ENCODE data around the gene TMEM250.

DNA sequence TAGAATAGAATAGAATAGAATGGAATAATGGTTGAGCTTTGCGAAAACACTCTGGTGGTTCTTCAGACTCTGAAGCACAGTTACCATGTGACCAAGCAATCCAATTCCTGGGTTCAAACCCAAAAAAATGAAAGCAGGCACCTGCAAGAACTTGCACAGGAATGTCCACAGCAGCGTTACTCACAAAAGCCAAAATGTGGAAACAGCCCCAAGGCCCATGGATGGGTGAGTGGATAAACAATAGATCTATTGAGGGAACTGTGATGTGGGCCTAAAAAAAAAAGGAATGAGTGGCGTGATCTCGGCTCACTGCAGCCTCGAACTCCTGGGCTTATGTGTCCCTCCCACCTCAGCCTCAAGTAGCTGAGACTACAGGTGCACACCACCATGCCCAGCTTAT lies 21.4 kb upstream of the TMEM250 start:
- TF ChIP-seq CTCF (IDR thresholded peaks at IDR 0.05; ENCODE audit: insufficient read depth, low read depth, low read length) = no peak
- no peak for TF ChIP-seq EZH2 (IDR thresholded peaks at IDR 0.05; ENCODE audit: insufficient read depth, low read length)

Measured in astrocyte (in vitro differentiated cells and primary cell).